Panc1 (cell line): Measurements from ENCODE around the gene TTC34. TPM values are rescaled to one million over a fixed set of nuclear protein-coding genes. Genes with fewer than 3 reads are reported as not detected.

ENCODE experiments used
- ATAC-seq: fragments of 200-7000 bp; cut with Tn5 transposase; 2 replicates; pipeline ENCODE4 v1.9.1; 2020; ENCODE audit warnings: mild to moderate bottlenecking, moderate library complexity
- BruUV-seq: library from RNA; stranded (reverse); fragments of 400-500 nt; replicated peaks from 2 replicates; lab custom pipeline; 2021; lab: Mats Ljungman, UMichigan
- CTCF ChIA-PET: fragments of 300-600 bp; sonication (Branson Sonifier 250); formaldehyde crosslinking; loops from one replicate; lab custom pipeline; 2022; ENCODE audit warnings: antibody characterized with exemption; lab: Charles Lee
- POLR2A ChIA-PET: fragments of 300-600 bp; sonication (Branson Sonifier 250); formaldehyde crosslinking; loops from one replicate; lab custom pipeline; 2022; ENCODE audit warnings: antibody characterized with exemption; lab: Charles Lee
- DNase-seq: peaks from one replicate; pipeline ENCODE4 v3.0.0-alpha.2; 2010; ENCODE audit warnings: low read depth, low spot score
- H3K27ac ChIP-seq: 2 replicates; pipeline ENCODE4 v1.5.1; 2011; ENCODE audit warnings: mild to moderate bottlenecking, low read length, inconsistent platforms
- H3K27me3 ChIP-seq: fragments of 200-500 bp; sonication (Bioruptor generic); 2 replicates; pipeline ENCODE4 v1.6.0; 2014; ENCODE audit warnings: low read length, inconsistent platforms; ENCODE audit not compliant: control insufficient read depth, insufficient read depth
- H3K36me3 ChIP-seq: fragments of 200-500 bp; sonication (Bioruptor generic); 2 replicates; pipeline ENCODE4 v1.5.1; 2014; ENCODE audit warnings: inconsistent platforms, mild to moderate bottlenecking, low read length, moderate library complexity; ENCODE audit not compliant: control insufficient read depth, insufficient read depth
- H3K4me1 ChIP-seq: 2 replicates; pipeline ENCODE4 v1.5.1; 2011; ENCODE audit warnings: inconsistent platforms, mild to moderate bottlenecking, low read length, moderate library complexity; ENCODE audit not compliant: control insufficient read depth, insufficient read depth
- H3K4me3 ChIP-seq, 2 experiments: 2 replicates each; pipeline ENCODE4 v1.5.1; 2011 to 2012; ENCODE audit warnings: low read depth in 2 of 2, low read length in 2 of 2, mild to moderate bottlenecking in 2 of 2, inconsistent platforms in 1 of 2, moderate library complexity in 1 of 2
- H3K9me3 ChIP-seq: fragments of 200-500 bp; sonication (Bioruptor generic); 2 replicates; pipeline ENCODE4 v1.5.1; 2014; ENCODE audit warnings: low read depth, mild to moderate bottlenecking, inconsistent platforms, low read length, moderate library complexity; ENCODE audit not compliant: control insufficient read depth, insufficient read depth
- POLR2AphosphoS5 ChIP-seq: IDR thresholded peaks from 2 replicates; pipeline ENCODE4 v1.6.1; 2012; ENCODE audit warnings: mild to moderate bottlenecking, low read depth, low read length, moderate library complexity
- SIN3A ChIP-seq: IDR thresholded peaks from 2 replicates; pipeline ENCODE4 v1.6.1; 2012; ENCODE audit warnings: low read depth, mild to moderate bottlenecking, low read length, moderate library complexity, borderline replicate concordance; ENCODE audit not compliant: insufficient read depth
- TCF7L2 ChIP-seq: IDR thresholded peaks from 2 replicates; pipeline ENCODE4 v1.6.1; 2011; ENCODE audit warnings: mild to moderate bottlenecking, low read depth, low read length, inconsistent platforms
- in situ Hi-C: cut with HindIII; loops from 2 replicates; pipeline ENCODE4 v1.10.0; 2016; ENCODE audit warnings: low sequenced_read_pairs, low pct_unique_long_range_greater_than_20kb
- intact Hi-C: fragments of 100-400 bp; cut with micrococcal nuclease; formaldehyde crosslinking; loops from one replicate; pipeline ENCODE4 v1.10.0; 2022; ENCODE audit not compliant: unreplicated experiment
- total RNA-seq: library from RNA; stranded (reverse); gene quantifications from one replicate; pipeline ENCODE4 v1.2.1, GENCODE V29; 2021; ENCODE audit not compliant: unreplicated experiment
- TF ChIP-seq, protein P1 (sequence below): fragments of 450-650 bp; IDR thresholded peaks from 2 replicates; pipeline ENCODE4 v1.5.1; 2017; ENCODE audit warnings: mild to moderate bottlenecking
- TF ChIP-seq, protein P2 (sequence below), 2 experiments: IDR thresholded peaks; 2 replicates each; pipeline ENCODE4 v1.6.1; 2011 to 2012; ENCODE audit warnings: low read depth in 2 of 2, control low read depth in 1 of 2, low read length in 1 of 2, mild to moderate bottlenecking in 1 of 2, moderate library complexity in 1 of 2; ENCODE audit not compliant: insufficient read depth in 1 of 2

Gene TTC34
- total RNA-seq, 1 experiment from 2014 or later: 1.5 TPM

DNA sequence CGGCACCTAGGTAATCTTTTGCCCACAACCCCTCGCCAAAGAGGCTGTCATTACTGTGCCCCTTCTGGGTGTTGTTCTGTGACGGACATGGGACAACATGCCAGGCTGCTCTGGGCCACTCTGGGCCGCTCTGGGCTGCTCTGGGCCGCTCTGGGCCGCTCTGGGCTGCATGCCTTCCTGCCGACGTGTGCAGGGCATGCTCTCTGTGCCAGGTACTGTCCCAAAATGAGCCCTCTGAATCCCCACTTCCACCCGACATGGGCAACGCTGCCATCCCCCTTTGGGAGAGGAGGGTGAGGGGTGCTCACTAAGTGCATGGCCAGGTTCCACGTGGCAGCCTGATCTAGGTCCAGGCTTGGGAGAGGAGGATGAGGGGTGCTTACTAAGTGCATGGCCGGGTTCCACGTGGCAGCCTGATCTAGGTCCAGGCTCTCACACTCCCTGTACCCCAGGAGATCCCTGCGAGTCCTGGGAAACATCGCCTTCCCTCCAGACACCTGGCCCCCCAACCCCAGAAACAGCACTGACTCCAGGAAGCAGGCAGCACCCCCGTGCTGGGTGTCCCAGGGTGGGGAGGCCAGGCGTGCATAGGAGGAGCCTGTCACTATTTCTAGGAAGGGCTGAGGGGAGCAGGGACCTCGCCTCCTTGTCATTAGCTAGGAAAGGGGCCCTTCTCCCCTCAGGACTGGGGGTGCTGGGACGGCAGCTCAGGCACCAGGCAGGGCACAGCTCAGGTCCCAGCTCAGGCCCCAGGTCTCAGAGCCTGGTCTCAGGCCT, 16.5 kb downstream of the TTC34 start:
- H3K4me3 ChIP-seq: no peak overlapping the region
- DNase-seq (no peak), ATAC-seq (no peak)
- no peaks in the 10 kb centered on the region for H3K9me3 ChIP-seq
- H3K36me3 ChIP-seq: no peaks in the 10 kb centered on the region
- intact Hi-C loops (no loop called here), in situ Hi-C loops (no loop called here)
- POLR2A ChIA-PET: no interaction called here
- peaks cover 4% of the 10 kb centered on the region for H3K27me3 ChIP-seq
- TF ChIP-seq POLR2AphosphoS5 (no peak), SIN3A (no peak), TCF7L2 (no peak)
- TF ChIP-seq, protein P1, sequence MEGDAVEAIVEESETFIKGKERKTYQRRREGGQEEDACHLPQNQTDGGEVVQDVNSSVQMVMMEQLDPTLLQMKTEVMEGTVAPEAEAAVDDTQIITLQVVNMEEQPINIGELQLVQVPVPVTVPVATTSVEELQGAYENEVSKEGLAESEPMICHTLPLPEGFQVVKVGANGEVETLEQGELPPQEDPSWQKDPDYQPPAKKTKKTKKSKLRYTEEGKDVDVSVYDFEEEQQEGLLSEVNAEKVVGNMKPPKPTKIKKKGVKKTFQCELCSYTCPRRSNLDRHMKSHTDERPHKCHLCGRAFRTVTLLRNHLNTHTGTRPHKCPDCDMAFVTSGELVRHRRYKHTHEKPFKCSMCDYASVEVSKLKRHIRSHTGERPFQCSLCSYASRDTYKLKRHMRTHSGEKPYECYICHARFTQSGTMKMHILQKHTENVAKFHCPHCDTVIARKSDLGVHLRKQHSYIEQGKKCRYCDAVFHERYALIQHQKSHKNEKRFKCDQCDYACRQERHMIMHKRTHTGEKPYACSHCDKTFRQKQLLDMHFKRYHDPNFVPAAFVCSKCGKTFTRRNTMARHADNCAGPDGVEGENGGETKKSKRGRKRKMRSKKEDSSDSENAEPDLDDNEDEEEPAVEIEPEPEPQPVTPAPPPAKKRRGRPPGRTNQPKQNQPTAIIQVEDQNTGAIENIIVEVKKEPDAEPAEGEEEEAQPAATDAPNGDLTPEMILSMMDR: no peak
- TF ChIP-seq, protein P2, sequence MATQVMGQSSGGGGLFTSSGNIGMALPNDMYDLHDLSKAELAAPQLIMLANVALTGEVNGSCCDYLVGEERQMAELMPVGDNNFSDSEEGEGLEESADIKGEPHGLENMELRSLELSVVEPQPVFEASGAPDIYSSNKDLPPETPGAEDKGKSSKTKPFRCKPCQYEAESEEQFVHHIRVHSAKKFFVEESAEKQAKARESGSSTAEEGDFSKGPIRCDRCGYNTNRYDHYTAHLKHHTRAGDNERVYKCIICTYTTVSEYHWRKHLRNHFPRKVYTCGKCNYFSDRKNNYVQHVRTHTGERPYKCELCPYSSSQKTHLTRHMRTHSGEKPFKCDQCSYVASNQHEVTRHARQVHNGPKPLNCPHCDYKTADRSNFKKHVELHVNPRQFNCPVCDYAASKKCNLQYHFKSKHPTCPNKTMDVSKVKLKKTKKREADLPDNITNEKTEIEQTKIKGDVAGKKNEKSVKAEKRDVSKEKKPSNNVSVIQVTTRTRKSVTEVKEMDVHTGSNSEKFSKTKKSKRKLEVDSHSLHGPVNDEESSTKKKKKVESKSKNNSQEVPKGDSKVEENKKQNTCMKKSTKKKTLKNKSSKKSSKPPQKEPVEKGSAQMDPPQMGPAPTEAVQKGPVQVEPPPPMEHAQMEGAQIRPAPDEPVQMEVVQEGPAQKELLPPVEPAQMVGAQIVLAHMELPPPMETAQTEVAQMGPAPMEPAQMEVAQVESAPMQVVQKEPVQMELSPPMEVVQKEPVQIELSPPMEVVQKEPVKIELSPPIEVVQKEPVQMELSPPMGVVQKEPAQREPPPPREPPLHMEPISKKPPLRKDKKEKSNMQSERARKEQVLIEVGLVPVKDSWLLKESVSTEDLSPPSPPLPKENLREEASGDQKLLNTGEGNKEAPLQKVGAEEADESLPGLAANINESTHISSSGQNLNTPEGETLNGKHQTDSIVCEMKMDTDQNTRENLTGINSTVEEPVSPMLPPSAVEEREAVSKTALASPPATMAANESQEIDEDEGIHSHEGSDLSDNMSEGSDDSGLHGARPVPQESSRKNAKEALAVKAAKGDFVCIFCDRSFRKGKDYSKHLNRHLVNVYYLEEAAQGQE (IDR thresholded peaks at IDR 0.05; ENCODE audit: insufficient read depth in 1 of 2, low read depth in 2 of 2, low read length in 1 of 2): no peak
- H3K27ac ChIP-seq: no peak overlapping the region
- no TSS peak for BruUV-seq
- CTCF ChIA-PET: no interaction called here
- H3K4me1 ChIP-seq: no peaks in the 10 kb centered on the region

DNA sequence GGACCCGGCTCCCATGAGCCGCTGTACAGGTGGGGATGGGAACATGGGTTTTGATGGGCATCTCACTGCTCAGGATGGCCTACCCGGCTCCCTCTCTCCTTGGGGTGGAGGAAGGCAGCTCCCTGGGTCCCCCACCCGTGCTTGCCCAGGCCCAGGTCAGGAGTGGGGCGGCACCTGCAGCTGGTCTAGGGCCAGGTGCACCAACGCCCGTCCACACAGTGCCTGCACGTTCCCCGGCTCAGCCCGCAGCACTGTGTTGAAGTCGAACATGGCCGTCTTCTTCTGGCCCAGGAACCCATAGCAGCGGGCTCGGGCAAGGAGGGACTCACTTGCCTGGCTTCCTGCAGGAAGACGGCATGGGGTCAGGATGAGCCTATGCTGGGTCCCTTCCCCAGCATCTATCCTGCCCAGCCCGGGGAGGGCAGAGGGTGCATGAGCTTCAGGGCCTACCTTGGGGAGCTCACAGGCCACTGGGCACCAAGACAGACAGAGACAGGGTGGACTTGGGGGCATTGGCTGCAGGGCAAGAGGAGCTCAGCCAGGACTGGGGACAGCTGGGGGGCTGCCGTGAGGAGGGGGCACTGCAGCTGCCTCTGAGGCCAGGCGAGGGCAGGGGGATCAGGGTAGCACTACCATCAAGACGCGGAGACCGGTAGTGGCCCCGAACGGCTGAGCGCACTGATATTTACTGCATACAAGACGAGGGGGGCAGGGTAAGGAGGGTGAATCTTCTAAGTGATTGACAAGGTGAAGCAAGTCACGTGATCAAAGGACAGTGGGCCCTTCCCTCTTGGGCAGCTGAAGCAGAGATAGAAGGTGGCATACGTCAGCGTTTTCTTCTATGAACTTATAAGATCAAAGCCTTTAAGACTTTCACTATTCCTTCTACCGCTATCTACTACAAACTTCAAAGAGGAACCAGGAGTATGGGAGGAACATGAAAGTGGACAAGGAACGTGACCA, 17.8 kb downstream of the TTC34 start:
- no TSS peak for BruUV-seq
- no peaks in the 10 kb centered on the region for H3K9me3 ChIP-seq
- H3K27me3 ChIP-seq: peaks cover 6% of the 10 kb centered on the region
- ATAC-seq (no peak), DNase-seq (no peak)
- H3K4me3 ChIP-seq: no peak overlapping the region
- no peak overlapping the region for H3K27ac ChIP-seq
- H3K4me1 ChIP-seq: no peaks in the 10 kb centered on the region
- H3K36me3 ChIP-seq: no peaks in the 10 kb centered on the region
- ChIA-PET POLR2A (no interaction called here), CTCF (no interaction called here)
- in situ Hi-C loops: no loop called here
- intact Hi-C loops: no loop called here
- TF ChIP-seq POLR2AphosphoS5 (no peak), SIN3A (no peak)
- TF ChIP-seq, protein P1: no peak
